ENCODE data around the gene FICD. TPM values are rescaled to one million over a fixed set of nuclear protein-coding genes. Genes with fewer than 3 reads are reported as not detected.

The FICD gene
- total RNA-seq, 4 donors from 2014 or later, result 1.6 to 4.0 (median 2.1) TPM

- Histone ChIP-seq H3K36me3 (no peaks in the 10 kb centered on the region), H3K4me1 (no peaks in the 10 kb centered on the region), H3K27me3 (peaks cover 0 to 29% (median 0%) of the 10 kb centered on the region in 4 donors), H3K4me3 (no peak overlapping the region), H3K9me3 (peaks cover 0 to 9% (median 7%) of the 10 kb centered on the region in 3 donors), H3K27ac (no peak overlapping the region)
- no peak for DNase-seq
- WGBS, 2 donors, result 64 to 76% methylated on average over 7 of the region's 7 CpGs
- TF ChIP-seq CTCF (IDR thresholded peaks at IDR 0.05) (no peak), POLR2A (IDR thresholded peaks at IDR 0.05) (no peak)
- intact Hi-C loops (cut with DNase I), result no loop called here
These were observed 9.9 kb upstream of the FICD start for GRCh38 chr12:108505129-108505528.

- peaks cover 0 to 22% (median 0%) of the 10 kb centered on the region in 4 donors for H3K27me3 ChIP-seq
- no peak overlapping the region for H3K27ac ChIP-seq
- H3K9me3 ChIP-seq, result peaks cover 0 to 2% (median under 1%) of the 10 kb centered on the region in 3 donors
- H3K36me3 ChIP-seq, result no peaks in the 10 kb centered on the region
- TF ChIP-seq CTCF (IDR thresholded peaks at IDR 0.05) (no peak), POLR2A (IDR thresholded peaks at IDR 0.05) (no peak)
- WGBS, 2 donors, result 27 to 34% methylated on average over 2 to 3 of the region's 3 CpGs
- no peak overlapping the region for H3K4me3 ChIP-seq
- peaks cover 4 to 11% (median 5%) of the 10 kb centered on the region in 3 donors for H3K4me1 ChIP-seq
- no peak for DNase-seq
- intact Hi-C loops (cut with DNase I), result no loop called here
These were observed 7.0 kb upstream of the FICD start for GRCh38 chr12:108507971-108508642.

- TF ChIP-seq CTCF (IDR thresholded peaks at IDR 0.05), result no peak
- TF ChIP-seq POLR2A (IDR thresholded peaks at IDR 0.05), result no peak
- 78 to 92% methylated on average over 1 of the region's 1 CpG for WGBS, 2 donors
- H3K9me3 ChIP-seq, result no peaks in the 10 kb centered on the region
- DNase-seq, result no peak
- intact Hi-C loops (cut with DNase I), result no loop called here
- H3K4me1 ChIP-seq, result peaks cover 8 to 16% (median 9%) of the 10 kb centered on the region in 3 donors
- H3K4me3 ChIP-seq, result no peak overlapping the region
- H3K27me3 ChIP-seq, result peaks cover 0 to 14% (median 0%) of the 10 kb centered on the region in 4 donors
- no peaks in the 10 kb centered on the region for H3K36me3 ChIP-seq
- no peak overlapping the region for H3K27ac ChIP-seq
These were observed 5.3 kb upstream of the FICD start for GRCh38 chr12:108509806-108510205.

GRCh38 chr12:108510836-108511235 lies 4.2 kb upstream of the FICD start:
- WGBS, 2 donors, result 62% methylated on average over 2 of the region's 2 CpGs
- no peak overlapping the region for H3K4me3 ChIP-seq
- TF ChIP-seq POLR2A (IDR thresholded peaks at IDR 0.05), result no peak
- TF ChIP-seq CTCF (IDR thresholded peaks at IDR 0.05), result no peak
- no peaks in the 10 kb centered on the region for H3K9me3 ChIP-seq
- H3K36me3 ChIP-seq, result no peaks in the 10 kb centered on the region
- H3K27me3 ChIP-seq, result peaks cover 0 to 6% (median 0%) of the 10 kb centered on the region in 4 donors
- H3K4me1 ChIP-seq, result peaks cover 11 to 21% (median 13%) of the 10 kb centered on the region in 3 donors
- no peak for DNase-seq
- intact Hi-C loops (cut with DNase I), result no loop called here
- H3K27ac ChIP-seq, result no peak overlapping the region

- H3K4me3 ChIP-seq, result peak overlapping the region in 1 of 4 donors; percentile 26
- H3K27ac ChIP-seq, result no peak overlapping the region
- H3K4me1 ChIP-seq, result peaks cover 17 to 32% (median 19%) of the 10 kb centered on the region in 3 donors
- DNase-seq, result no peak
- H3K36me3 ChIP-seq, result no peaks in the 10 kb centered on the region
- no peak for TF ChIP-seq POLR2A (IDR thresholded peaks at IDR 0.05)
- TF ChIP-seq CTCF (IDR thresholded peaks at IDR 0.05), result peak; percentile 77 to 97 (median 88)
- WGBS, 2 donors, result 19 to 21% methylated on average over 15 of the region's 15 CpGs
- intact Hi-C loops (cut with DNase I), result no loop called here
- no peaks in the 10 kb centered on the region for H3K9me3 ChIP-seq
- no peaks in the 10 kb centered on the region for H3K27me3 ChIP-seq
These were observed 3.2 kb upstream of the FICD start for GRCh38 chr12:108511633-108512540.
